Astrocyte (in vitro differentiated cells and primary cell): ENCODE results near the gene SIGLEC9. TPM values are rescaled to one million over a fixed set of nuclear protein-coding genes. Genes with fewer than 3 reads are reported as not detected.

Experiments used
- DNase-seq: peaks from one replicate; pipeline ENCODE4 v3.0.0-alpha.2; 2010; ENCODE audit warnings: low read depth
- FAIRE-seq: peaks from 2 replicates; lab custom pipeline; 2011; peaks lifted over from hg19 to GRCh38; lab: Jason Lieb, UNC
- H2AFZ ChIP-seq: 2 replicates; pipeline ENCODE4 v1.6.0; 2012; ENCODE audit warnings: low read depth, low read length, inconsistent platforms
- H3K27ac ChIP-seq: 2 replicates; pipeline ENCODE4 v1.5.1; 2011; ENCODE audit warnings: low read depth, low read length, inconsistent platforms
- H3K27me3 ChIP-seq: 2 replicates; pipeline ENCODE4 v1.6.0; 2011; ENCODE audit warnings: low read length, inconsistent platforms; ENCODE audit not compliant: insufficient read depth
- H3K36me3 ChIP-seq: 2 replicates; pipeline ENCODE4 v1.5.1; 2011; ENCODE audit warnings: low read length, inconsistent platforms; ENCODE audit not compliant: insufficient read depth
- H3K4me1 ChIP-seq: 2 replicates; pipeline ENCODE4 v1.5.1; 2011; ENCODE audit warnings: low read length, inconsistent platforms; ENCODE audit not compliant: insufficient read depth
- H3K4me2 ChIP-seq: 2 replicates; pipeline ENCODE4 v1.6.0; 2012; ENCODE audit warnings: low read length, inconsistent platforms
- H3K4me3 ChIP-seq: 2 replicates; pipeline ENCODE4 v1.5.1; 2011; ENCODE audit warnings: low read depth, mild to moderate bottlenecking, low read length, inconsistent platforms; ENCODE audit not compliant: insufficient read depth
- H3K79me2 ChIP-seq: 2 replicates; pipeline ENCODE4 v1.6.0; 2012; ENCODE audit warnings: mild to moderate bottlenecking, low read length, inconsistent platforms; ENCODE audit not compliant: insufficient read depth
- H3K9ac ChIP-seq: 2 replicates; pipeline ENCODE4 v1.6.0; 2012; ENCODE audit warnings: mild to moderate bottlenecking, low read length, inconsistent platforms
- H3K9me3 ChIP-seq: 2 replicates; pipeline ENCODE4 v1.5.1; 2012; ENCODE audit warnings: low read depth, mild to moderate bottlenecking, low read length, inconsistent platforms; ENCODE audit not compliant: insufficient read depth
- H4K20me1 ChIP-seq: 2 replicates; pipeline ENCODE4 v1.6.0; 2012; ENCODE audit warnings: low read length, inconsistent platforms; ENCODE audit not compliant: insufficient read depth
- H3K27ac Mint-ChIP-seq: one replicate; pipeline ENCODE4 v1.8.0; 2021; ENCODE audit warnings: mild to moderate bottlenecking, mixed read lengths; ENCODE audit not compliant: unreplicated experiment
- H3K27me3 Mint-ChIP-seq: one replicate; pipeline ENCODE4 v1.8.0; 2021; ENCODE audit warnings: low read depth, mixed read lengths; ENCODE audit not compliant: unreplicated experiment
- H3K36me3 Mint-ChIP-seq: one replicate; pipeline ENCODE4 v1.8.0; 2021; ENCODE audit warnings: low read depth, mixed read lengths; ENCODE audit not compliant: unreplicated experiment
- H3K4me1 Mint-ChIP-seq: one replicate; pipeline ENCODE4 v1.8.0; 2021; ENCODE audit warnings: low read depth, mixed read lengths; ENCODE audit not compliant: unreplicated experiment
- H3K4me3 Mint-ChIP-seq: one replicate; pipeline ENCODE4 v1.8.0; 2021; ENCODE audit warnings: mild to moderate bottlenecking, moderate library complexity, mixed read lengths; ENCODE audit not compliant: unreplicated experiment
- H3K9me3 Mint-ChIP-seq: one replicate; pipeline ENCODE4 v1.8.0; 2021; ENCODE audit warnings: mild to moderate bottlenecking, mixed read lengths; ENCODE audit not compliant: unreplicated experiment
- EZH2 ChIP-seq: IDR thresholded peaks from 2 replicates; pipeline ENCODE4 v1.6.1; 2012; ENCODE audit warnings: mild to moderate bottlenecking, low read length, inconsistent platforms; ENCODE audit not compliant: insufficient read depth
- total RNA-seq: library from RNA; stranded (reverse); gene quantifications from 2 replicates; pipeline ENCODE4 v1.2.1, GENCODE V29; 2021
- TF ChIP-seq, protein P1 (sequence below): IDR thresholded peaks from 2 replicates; pipeline ENCODE4 v1.5.1; 2011; ENCODE audit warnings: low read depth, mild to moderate bottlenecking, inconsistent platforms, low read length, moderate library complexity; ENCODE audit not compliant: insufficient read depth

Gene SIGLEC9
- total RNA-seq, 1 donor from 2014 or later, result not detected

DNA sequence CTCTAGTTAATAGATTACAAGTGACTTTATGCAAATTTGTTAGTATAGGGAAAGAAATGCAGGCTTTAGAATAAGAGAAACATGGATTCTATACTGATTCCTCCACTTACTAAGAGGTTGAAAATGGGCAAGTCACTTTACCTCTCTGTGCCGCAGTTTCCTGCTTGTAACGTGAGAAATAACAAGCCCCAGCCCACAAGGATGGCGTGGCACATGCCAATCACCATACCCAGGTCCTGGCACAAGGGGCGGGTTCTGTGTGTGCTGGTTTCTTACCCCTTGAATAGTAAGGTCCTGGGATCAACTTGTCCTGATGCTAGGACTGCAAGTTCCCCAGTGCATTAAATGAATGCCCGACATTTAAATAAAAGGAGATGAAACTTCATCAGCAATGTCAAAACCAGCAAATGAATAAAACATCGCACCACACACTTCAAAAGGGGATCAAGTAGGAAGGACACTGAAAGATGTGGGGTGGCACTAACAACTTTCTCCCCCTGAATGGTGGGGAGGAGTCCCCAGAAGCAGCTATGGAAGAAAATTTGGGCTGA, 7.9 kb upstream of the SIGLEC9 start:
- DNase-seq (no peak), FAIRE-seq (no peak)
- no peak overlapping the region for H3K4me3 Mint-ChIP-seq
- H3K36me3 ChIP-seq, result no peaks in the 10 kb centered on the region
- H3K9me3 ChIP-seq, result no peaks in the 10 kb centered on the region
- no peak overlapping the region for H3K27ac ChIP-seq
- H3K27me3 Mint-ChIP-seq, result peaks cover 32% of the 10 kb centered on the region
- H4K20me1 ChIP-seq, result no peaks in the 10 kb centered on the region
- H3K4me1 Mint-ChIP-seq, result peaks cover 3% of the 10 kb centered on the region
- H3K79me2 ChIP-seq, result no peaks in the 10 kb centered on the region
- H3K9me3 Mint-ChIP-seq, result no peaks in the 10 kb centered on the region
- no peaks in the 10 kb centered on the region for H3K27me3 ChIP-seq
- H3K27ac Mint-ChIP-seq, result no peak overlapping the region
- no peak overlapping the region for H3K9ac ChIP-seq
- H2AFZ ChIP-seq, result no peak overlapping the region
- no peak overlapping the region for H3K4me2 ChIP-seq
- TF ChIP-seq, protein P1, sequence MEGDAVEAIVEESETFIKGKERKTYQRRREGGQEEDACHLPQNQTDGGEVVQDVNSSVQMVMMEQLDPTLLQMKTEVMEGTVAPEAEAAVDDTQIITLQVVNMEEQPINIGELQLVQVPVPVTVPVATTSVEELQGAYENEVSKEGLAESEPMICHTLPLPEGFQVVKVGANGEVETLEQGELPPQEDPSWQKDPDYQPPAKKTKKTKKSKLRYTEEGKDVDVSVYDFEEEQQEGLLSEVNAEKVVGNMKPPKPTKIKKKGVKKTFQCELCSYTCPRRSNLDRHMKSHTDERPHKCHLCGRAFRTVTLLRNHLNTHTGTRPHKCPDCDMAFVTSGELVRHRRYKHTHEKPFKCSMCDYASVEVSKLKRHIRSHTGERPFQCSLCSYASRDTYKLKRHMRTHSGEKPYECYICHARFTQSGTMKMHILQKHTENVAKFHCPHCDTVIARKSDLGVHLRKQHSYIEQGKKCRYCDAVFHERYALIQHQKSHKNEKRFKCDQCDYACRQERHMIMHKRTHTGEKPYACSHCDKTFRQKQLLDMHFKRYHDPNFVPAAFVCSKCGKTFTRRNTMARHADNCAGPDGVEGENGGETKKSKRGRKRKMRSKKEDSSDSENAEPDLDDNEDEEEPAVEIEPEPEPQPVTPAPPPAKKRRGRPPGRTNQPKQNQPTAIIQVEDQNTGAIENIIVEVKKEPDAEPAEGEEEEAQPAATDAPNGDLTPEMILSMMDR, result no peak
- TF ChIP-seq EZH2, result no peak
- H3K36me3 Mint-ChIP-seq, result no peaks in the 10 kb centered on the region
- H3K4me1 ChIP-seq, result no peaks in the 10 kb centered on the region
- H3K4me3 ChIP-seq, result no peak overlapping the region

DNA sequence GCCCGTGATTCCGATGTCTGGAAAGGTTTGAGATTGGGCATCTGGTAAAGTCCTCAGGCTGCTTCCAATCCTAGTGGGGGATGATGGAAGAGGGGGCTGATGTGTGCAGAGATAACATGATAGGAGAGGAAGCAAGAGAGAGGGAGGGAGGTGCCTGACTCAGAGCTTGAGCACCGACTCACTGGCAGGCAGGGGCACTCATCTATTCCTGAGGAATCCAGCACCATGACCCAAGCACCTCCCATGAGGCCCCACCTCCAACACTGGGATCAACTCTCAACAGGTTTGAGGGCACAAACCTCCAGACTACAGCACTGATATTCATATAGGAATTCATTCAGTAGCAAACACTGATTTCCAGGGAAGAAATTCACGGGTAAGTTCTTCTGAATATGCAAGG, 5.6 kb upstream of the SIGLEC9 start:
- Mint-ChIP-seq H3K27ac (no peak overlapping the region), H3K4me3 (no peak overlapping the region), H3K4me1 (peaks cover 5% of the 10 kb centered on the region), H3K9me3 (no peaks in the 10 kb centered on the region), H3K36me3 (no peaks in the 10 kb centered on the region), H3K27me3 (peaks cover 33% of the 10 kb centered on the region)
- FAIRE-seq, result no peak
- DNase-seq, result no peak
- no peaks in the 10 kb centered on the region for H3K27me3 ChIP-seq
- no peak overlapping the region for H3K9ac ChIP-seq
- no peak overlapping the region for H3K4me3 ChIP-seq
- TF ChIP-seq, protein P1, result no peak
- no peaks in the 10 kb centered on the region for H3K36me3 ChIP-seq
- no peak overlapping the region for H2AFZ ChIP-seq
- no peak overlapping the region for H3K4me2 ChIP-seq
- no peak overlapping the region for H3K27ac ChIP-seq
- no peaks in the 10 kb centered on the region for H3K9me3 ChIP-seq
- H3K79me2 ChIP-seq, result no peaks in the 10 kb centered on the region
- H4K20me1 ChIP-seq, result no peaks in the 10 kb centered on the region
- H3K4me1 ChIP-seq, result no peaks in the 10 kb centered on the region

DNA sequence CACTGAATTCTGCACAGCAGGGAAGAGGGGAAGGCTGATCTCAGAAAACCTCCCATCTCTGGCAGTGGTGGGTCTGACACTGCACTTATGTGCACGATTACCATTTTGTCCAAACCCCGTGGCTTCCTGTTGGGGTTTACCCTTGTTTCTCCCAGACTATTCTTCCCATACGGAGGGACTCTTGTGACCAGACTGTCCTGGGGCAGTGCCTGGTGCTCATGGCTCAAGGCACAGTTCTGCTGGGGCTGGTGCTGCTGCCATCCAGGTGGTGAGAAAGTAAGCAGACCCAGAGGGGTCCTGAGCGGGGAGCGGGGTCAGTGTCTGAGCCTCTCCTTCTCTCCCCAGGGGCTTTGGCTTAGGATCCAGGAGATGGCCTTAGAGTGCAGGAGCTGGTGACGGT, 5.1 kb upstream of the SIGLEC9 start:
- Mint-ChIP-seq H3K4me3 (no peak overlapping the region), H3K9me3 (no peaks in the 10 kb centered on the region), H3K36me3 (no peaks in the 10 kb centered on the region), H3K4me1 (peaks cover 5% of the 10 kb centered on the region), H3K27ac (no peak overlapping the region), H3K27me3 (peaks cover 33% of the 10 kb centered on the region)
- Histone ChIP-seq H4K20me1 (no peaks in the 10 kb centered on the region), H2AFZ (no peak overlapping the region), H3K79me2 (no peaks in the 10 kb centered on the region), H3K4me2 (no peak overlapping the region), H3K9ac (no peak overlapping the region), H3K9me3 (no peaks in the 10 kb centered on the region), H3K36me3 (no peaks in the 10 kb centered on the region), H3K27me3 (no peaks in the 10 kb centered on the region), H3K27ac (no peak overlapping the region), H3K4me1 (no peaks in the 10 kb centered on the region), H3K4me3 (no peak overlapping the region)
- FAIRE-seq (no peak), DNase-seq (no peak)
- TF ChIP-seq EZH2, result no peak
- TF ChIP-seq, protein P1, result no peak
